KBM-7 (cell line): ENCODE results near the gene MORC2.
A peak's percentile ranks its signal among the peaks of the same experiment; 100 is the strongest.

Source experiments
- DNase-seq: peaks from one replicate; pipeline ENCODE4 v3.0.0-alpha.2; 2015
- in situ Hi-C: fragments of 300-500 bp; cut with MboI; formaldehyde crosslinking; loops from 2 replicates; pipeline ENCODE4 v1.14.3; 2020; ENCODE audit warnings: low sequenced_read_pairs, low pct_unique_long_range_greater_than_20kb, mixed read lengths

The MORC2 gene

DNA sequence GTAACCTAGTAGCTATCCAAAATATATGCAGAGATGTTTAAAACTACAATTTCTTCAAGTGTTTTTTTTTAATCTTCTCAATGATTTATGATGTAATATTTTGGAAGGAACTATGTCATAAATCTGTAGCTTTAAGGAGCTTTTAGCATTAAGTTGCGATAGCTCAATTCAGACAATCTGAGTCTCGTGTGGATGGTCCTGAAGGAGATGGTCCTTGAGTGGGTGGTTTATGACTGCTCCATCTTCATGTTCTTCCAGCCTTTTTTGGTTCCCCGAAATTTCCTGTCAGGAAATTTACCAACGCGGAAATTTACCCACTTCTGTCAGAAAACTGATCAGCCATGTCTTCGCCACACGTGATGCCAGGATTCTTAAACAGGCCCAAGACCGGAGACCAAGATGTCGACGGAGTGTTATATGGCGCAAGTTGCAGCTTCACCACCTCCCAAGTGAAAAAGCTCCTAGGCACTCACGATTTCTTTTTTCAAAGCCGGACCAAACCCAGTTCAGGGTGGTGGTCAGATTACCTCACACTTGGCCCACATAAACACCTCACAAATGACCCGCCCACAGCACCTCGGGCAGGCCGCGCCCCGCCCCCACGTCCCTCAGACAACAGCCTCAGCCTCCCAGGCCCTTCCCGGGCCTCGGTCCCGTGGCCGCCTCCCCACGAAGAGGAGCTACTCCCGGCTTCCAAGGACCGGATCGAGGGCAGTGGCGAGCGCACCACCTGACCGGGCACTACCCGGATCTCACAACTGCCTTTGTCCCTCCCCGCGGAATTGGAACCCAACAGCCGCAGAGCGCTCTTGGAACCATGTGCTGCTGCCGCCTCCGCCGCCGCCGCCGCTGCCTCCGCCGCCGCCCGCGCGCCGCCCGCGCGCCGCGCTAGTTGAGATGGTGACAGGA lies at the start of gene MORC2:
Gene MORC2 (minus strand): TSS at position 760 of the 909 bp plus-strand sequence. CDS start 885 bp downstream, outside the sequence.
- peak; percentile 45 for DNase-seq
- in situ Hi-C loops, result no loop called here

DNA sequence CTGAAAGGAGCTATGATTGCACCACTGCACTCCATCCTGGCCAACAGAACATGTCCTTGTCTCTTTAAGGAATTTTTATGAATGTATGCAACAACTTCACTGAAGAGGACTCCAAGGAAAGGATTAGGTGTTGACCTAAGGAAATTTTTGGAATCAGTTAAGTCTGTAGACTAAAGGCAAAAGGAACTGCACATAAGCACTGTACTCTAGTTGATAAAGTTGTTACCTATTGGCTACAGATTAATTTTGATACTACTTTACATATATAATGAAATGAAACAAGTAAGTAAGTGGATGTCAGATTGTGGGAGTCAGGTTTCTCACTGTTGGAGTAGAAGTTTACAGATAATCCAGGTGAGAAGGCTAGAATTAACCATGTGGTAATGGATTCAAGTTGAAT lies 37.0 kb upstream of the MORC2 start:
- in situ Hi-C loops, result no loop called here
- DNase-seq, result no peak

DNA sequence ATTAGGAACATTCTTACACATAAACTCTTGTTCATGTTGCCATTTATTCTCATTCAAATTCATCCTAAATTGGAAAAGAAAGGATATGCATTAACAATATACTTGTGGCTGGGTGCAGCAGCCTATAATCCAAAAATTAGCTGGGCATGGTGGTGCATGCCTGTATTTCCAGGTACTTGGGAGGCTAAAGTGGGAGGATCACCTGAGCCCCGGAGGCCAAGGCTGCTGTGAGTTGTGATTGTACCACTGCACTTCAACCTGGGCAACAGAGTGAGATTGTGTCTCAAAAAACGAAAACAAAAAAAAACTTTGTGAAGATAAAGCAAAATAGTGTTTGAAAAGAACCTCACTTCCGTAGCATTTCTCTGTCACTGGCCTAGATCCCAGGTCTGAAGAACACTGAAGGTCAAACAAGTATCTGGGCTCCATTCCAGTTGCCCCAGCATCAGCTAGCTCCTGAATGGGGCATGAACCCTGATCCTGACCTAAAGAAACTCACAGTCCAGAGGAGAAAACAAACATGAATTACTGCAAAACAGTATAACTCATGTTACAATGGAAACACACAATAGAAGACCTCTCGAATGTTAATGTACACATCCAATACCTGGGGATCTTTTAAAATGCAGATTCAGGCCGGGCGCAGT lies 32.7 kb upstream of the MORC2 start:
- no peak for DNase-seq
- in situ Hi-C loops, result no loop called here

DNA sequence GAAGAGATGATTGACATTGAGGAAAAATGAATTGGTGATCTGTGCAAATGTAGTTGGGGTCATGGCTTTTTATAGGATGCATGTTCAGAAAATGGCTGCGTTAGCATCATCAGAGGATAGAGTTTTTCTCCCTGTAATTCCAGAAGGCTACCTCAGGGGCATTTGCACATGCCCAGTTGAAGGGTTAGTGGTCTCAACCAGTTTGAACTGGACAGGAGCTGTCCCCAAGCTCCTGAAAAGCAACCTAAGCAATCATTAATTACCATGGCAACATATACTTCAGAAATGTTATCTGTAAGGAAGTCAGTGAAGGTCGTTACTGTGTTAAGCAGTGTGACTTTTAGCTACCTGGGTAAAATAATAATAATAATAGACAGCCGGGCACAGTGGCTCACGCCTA lies 29.8 kb upstream of the MORC2 start:
- DNase-seq, result no peak
- in situ Hi-C loops, result no loop called here

DNA sequence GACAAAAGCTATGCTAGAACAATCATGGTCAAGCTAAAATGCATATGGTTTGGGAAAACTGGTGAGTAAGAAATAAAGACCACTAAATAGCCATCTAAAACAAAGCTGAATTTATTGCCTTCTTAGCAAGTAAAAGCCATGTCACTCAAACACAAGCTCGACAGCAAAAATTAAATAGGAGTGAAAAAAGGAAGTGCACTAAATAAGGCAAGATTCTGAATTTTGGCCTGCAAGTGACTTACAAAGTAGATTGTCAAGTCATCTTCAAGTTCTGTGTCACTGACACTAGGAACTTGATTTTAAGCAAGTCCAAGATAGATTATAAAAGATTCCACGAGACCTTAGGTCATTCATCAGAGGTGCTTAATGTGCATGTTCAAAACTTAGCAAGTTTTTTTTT lies 27.9 kb upstream of the MORC2 start:
- in situ Hi-C loops, result no loop called here
- DNase-seq, result peak; percentile 33

DNA sequence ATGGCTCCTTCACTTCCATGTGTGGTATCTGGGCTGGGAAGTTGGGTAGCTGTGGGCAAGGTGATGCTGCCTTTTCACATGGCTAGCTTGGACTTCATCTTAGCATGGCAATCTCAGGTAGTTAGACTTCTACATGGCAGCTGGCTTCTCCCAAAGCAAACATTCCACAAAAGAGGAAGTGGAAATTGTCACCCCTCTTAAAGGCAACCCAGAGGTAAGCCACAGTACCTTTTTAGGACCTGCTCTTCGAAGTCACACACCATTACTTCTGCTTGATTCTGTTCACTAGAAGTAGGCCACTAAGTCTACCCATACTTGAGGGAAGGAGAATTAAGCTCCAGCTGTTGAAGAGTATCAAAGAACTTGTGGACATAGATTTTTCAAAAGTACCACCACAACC lies 26.4 kb upstream of the MORC2 start:
- DNase-seq, result peak; percentile 24
- in situ Hi-C loops, result no loop called here

DNA sequence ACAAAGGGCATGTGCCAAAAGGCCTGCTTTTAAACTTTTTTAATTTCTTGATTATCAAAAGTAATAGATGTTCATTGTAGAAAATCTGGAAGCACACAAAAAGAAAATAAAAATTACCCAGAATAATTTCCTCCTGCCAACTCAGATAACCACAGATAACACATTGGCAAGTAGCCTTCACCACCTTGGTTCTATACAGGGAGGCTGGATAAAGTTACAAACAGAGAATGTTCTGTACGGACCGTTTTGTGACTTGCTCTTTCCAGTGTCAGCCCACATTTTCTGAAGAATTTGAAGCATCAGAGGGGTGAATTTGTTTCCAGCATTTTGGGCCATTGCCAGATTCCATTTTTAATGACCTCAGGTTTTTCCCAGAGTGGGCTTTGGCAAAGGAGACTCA lies 24.0 kb upstream of the MORC2 start:
- DNase-seq, result no peak
- in situ Hi-C loops, result no loop called here

DNA sequence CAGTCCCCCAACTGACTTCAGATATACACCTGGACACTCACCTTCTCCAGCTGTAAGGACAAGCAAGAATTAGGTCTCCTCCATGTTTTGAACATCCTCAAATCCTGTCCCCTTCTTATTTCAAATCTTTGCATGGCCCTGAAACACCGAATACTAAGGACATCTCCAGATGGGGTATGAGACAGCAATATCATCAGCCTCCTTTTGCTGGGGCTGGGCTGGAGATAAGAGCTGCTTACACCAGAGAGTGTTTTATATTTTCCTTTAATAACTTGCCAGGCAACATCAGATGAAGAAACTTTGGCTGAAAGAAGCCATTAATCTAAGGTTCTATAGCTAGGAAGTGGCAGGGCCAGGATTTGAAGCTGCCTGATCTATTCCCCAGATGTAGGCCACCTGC lies 22.1 kb upstream of the MORC2 start:
- in situ Hi-C loops, result no loop called here
- DNase-seq, result no peak

DNA sequence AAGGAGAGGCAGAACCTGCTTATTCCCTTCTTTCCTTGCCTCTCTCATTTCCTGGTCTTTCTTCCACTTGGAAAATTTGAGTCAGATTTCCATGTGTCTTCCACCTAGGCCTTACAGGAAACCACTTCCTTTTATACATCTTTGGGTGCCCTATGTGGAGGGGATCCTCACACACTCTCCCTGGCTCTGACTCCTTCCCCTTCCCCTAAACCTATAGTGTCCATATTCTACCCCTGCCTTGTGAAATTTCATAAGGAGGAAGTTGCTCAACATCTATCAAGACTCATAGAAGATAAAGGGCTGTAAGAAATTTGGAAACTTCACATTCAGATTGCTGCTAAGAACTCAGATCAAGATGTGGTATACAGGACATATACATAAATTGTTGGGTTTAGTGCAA lies 20.9 kb upstream of the MORC2 start:
- DNase-seq, result peak; percentile 42

DNA sequence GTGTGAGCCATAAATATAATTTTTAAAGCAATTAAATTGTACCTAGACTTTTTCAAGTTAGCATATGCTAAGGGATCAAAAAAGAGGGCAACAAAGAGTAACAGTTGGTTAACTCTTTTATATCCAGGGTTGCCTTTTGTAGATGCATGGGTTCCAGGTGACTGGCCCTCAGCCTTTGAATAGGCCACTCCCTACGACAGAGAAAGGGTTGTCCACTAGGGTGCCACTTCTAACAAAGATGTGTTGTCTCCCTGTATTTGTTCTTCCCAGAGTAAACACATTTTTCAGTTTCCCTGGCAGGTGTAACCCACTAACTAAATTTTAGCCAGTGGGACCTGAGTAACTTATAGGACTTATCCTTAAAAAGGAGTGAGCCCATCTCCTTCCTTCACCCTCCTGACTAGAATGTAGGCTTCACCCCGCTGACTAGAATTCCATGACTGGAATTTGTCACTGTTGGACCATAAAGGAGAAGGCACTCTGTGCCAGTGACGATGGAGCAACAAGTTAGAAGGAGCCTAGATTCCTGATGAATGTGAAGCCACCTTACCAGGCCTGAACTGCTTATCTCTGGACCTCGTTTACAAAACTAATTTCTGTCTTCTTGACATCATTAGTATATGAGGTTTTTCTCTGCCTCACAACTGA lies 17.1 kb upstream of the MORC2 start:
- in situ Hi-C loops, result no loop called here
- no peak for DNase-seq

More for the DNA sequence above, 20.9 kb upstream of the MORC2 start:
- in situ Hi-C loops, result no loop called here

DNA sequence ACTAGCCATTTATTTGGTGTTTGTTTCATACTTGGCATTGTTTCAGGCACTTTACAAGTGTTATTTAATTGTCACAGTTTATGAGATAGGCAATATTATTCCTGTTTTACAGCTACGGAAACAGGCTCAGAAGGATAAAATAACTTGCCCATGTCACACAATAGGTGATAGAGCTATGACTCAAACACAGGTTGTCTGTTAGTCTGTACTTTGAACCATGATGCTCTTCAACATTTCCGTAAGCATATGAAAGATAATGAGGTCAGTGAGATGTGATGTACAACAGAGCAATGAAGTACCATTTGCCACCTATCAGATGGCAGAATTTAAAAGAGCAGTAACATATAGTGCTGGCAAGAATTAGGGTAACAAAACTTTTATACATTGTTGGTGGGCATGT lies 15.7 kb upstream of the MORC2 start:
- in situ Hi-C loops, result no loop called here
- DNase-seq, result no peak

DNA sequence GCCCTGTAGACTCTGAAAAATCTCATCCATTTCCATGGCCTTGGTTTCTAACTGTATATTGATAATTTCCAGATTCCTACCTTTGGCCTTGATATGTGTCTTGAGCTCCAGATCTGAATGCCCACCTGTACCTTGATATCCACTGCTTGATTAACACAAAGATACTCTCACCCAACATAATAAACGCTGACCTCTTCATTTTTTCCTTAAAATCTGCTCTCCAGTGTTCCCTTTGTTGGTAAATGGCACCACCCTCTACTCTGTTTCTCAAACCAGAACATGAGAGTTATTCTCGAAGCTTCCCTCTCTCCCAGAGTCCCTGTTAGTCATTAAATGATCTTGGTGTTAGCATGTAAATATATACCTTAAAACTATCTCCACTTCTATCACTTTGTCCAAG lies 13.9 kb upstream of the MORC2 start:
- in situ Hi-C loops, result no loop called here
- no peak for DNase-seq

DNA sequence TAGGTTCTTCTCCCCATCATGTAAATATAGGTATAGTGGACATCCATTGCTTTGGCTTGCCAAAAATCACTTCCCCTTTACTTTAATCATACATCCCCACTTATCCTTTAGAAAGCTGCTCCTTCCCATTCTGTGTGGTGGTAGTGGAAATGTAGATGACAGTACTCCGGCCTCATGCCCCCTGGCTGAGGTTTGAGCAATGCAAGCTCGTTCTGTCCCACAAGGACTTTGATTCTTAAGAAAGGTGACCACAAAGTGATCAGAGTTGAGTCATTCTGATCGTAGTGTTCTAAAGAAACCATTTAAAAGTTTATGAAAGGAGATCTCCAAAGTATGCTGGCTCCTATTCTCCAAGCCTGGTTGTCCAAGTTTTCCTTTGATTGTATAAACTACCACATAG lies 11.4 kb upstream of the MORC2 start:
- DNase-seq, result no peak
- in situ Hi-C loops, result no loop called here

DNA sequence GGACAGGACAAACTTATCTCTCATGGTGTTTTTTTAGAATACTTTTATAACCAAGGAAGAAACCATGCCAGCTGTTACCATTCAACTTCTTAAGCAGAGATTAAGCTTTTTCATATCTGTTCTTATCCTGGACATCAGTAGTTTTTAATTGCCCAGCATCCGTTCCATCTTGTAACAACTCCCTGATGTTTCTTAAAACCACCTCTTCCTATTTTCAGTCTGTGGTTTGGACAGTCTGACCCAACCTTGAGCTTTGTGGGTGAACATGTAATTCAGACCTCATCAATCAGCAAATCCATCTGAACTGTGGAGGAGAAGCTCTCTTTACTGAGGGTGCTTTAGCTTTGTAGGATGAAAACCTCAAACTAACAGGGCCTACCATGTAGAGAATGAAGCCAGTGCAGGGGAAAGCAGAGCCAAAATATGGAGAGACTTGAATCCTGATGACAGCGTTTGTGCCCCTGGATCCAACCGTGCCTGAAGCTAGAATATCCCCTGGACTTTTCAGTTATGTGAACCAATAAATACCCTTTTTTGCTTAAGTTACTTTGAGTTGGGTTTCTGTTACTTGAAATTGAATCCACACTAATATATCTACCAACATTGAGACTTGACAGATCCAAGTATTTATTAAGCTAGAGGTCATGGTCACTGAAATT lies 9.9 kb upstream of the MORC2 start:
- in situ Hi-C loops, result no loop called here

DNA sequence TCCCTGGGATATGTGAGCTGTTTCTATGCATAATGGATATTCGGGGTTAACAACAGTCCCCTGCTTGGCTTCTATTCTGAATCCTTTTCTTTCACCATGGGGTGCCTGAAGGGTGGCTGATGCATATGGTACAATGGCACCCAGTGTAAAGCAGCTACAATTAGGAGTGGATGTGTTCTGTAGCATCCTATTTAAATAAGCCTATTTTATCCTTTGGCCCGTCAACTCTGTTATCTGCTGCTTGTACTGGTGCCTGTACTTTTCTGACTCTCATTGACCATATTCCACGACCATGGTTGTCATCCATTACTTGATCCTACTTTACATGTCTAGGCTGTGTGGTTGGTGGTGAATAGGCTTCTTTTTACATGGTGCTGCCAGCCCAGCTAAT lies 1.8 kb upstream of the MORC2 start:
- DNase-seq, result no peak
- in situ Hi-C loops, result no loop called here

More for the DNA sequence above, 9.9 kb upstream of the MORC2 start:
- DNase-seq, result peak; percentile 70

DNA sequence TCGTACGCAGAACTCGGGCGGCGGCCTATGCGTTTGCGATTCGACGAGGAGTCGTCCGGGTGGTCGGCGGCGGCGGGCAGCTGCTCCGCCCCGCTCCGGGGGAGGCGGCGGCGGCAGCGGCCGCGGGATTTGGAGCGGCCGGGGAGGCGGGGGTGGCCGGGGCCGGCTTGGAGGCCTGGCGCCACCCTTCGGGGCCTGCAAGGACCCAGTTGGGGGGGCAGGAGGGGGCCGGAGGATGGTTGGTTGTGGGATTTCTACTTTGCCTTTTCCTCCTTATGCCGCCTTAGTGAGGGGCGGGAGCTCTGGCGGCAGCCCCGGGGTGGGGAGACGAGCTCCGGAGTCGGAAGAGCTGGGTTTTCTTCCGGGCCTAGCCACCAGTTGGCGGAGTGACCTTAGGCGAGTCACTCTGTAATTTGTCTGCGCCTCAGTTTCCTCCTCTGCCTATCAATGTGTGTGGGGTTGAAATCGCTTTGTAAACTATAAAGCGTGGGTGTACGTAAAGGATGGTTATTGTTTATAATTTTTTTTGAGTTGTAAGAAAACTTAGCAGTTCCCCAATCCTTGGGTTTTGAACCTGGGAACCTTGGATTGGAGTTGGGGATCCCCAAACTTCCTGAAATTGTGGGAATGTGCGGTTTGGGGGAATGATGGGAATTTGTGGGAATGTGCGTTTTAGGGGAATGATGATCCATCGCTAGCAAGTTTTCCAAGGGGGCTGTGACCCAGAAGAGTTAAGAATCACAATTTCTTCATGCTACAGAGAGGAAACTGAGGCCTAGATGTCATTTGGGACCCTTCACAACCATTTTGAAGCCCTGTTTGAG lies 1.2 kb upstream of the MORC2 start:
- DNase-seq, result peak; percentile 42
- in situ Hi-C loops, result no loop called here

DNA sequence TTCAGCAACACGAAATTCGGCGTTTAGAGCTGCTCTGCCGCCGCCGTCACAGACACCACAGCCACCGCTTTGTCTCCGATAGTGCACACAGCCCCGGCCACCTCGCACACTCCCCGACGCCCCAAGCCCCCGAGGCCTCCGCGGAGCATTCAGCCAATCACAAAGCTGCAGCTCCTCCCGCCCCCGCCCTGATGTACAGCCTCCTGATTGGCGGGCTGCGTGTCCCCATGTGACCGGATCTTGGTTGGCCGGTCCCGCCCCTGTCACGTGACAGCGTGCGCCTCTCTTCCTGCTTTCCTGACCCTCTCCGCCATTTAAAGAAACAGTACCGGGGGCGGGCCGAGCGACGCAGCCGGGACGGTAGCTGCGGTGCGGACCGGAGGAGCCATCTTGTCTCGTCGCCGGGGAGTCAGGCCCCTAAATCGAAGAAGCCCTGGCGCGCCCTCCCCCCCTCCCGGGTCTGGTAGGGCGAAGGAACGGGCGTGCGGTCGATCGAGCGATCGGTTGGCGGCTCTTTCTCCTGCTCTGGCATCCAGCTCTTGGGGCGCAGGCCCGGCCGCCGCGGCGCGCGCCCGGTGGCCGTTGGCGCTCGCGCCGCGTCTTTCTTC lies 454 bp upstream of the MORC2 start, which contains the start of gene TUG1:
Gene TUG1 (plus strand): TSS at position 342 of the 608 bp plus-strand sequence.
- in situ Hi-C loops, result no loop called here
- peak; percentile 100 for DNase-seq

DNA sequence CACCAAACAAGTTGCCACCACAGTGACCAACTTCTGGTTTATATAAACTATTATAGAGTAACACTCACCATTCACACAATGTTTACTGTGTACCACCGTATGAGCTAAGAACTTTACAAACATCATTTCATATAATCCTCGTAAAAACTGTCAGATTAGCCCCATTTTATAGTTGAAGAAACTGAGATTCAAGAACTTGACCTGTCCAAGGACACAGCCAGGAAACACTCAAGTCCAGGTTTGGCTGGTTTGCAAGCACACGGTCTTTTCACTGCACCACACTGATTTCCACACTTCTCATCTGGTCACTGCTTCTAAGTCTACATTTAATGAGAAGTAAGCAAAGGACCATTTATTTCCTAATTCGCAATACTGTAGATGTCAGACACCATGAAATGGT lies 3.7 kb downstream of the MORC2 start:
- DNase-seq, result no peak
- in situ Hi-C loops, result no loop called here
